Gastrocnemius medialis (tissue), 4 donors: Measurements from ENCODE around the gene JAKMIP1. TPM values are rescaled to one million over a fixed set of nuclear protein-coding genes. Genes with fewer than 3 reads are reported as not detected.

Experiments
- ATAC-seq, 2 donors: fragments of 150-250 bp; one replicate each; pipeline ENCODE4 v1.9.1; 2016
- DNase-seq, 2 donors: peaks; one replicate each; pipeline ENCODE4 v3.0.0-alpha.2; 2019
- H3K27ac ChIP-seq, 4 donors: fragments of 200-600 bp; sonication (generic); 1 replicate in 1 of 4; 2 replicates in 3 of 4; pipeline ENCODE4 v1.5.1; 2016 to 2018; ENCODE audit warnings: mild to moderate bottlenecking in 2 of 4, moderate library complexity in 1 of 4
- H3K27me3 ChIP-seq, 3 donors: fragments of 200-600 bp; sonication (generic) in 2 of 3; 1 replicate in 1 of 3; 2 replicates in 2 of 3; pipeline versions ENCODE4 v1.5.1 to v1.6.0; 2016 to 2019; ENCODE audit warnings: mild to moderate bottlenecking in 1 of 3, moderate library complexity in 1 of 3
- H3K36me3 ChIP-seq, 2 donors: fragments of 200-600 bp; sonication (generic) in 1 of 2; one replicate each; pipeline ENCODE4 v1.5.1; 2017 to 2018
- H3K4me1 ChIP-seq, 2 donors: fragments of 200-600 bp; sonication (generic) in 1 of 2; one replicate each; pipeline ENCODE4 v1.5.1; 2016 to 2017; ENCODE audit warnings: mild to moderate bottlenecking in 2 of 2
- H3K4me3 ChIP-seq, 4 donors: fragments of 200-600 bp; sonication (generic) in 3 of 4; 1 replicate in 1 of 4; 2 replicates in 3 of 4; pipeline ENCODE4 v1.5.1; 2016 to 2019; ENCODE audit warnings: mild to moderate bottlenecking in 2 of 4
- H3K9me3 ChIP-seq, 3 donors: fragments of 200-600 bp; sonication (generic) in 2 of 3; 1 replicate in 1 of 3; 2 replicates in 2 of 3; pipeline ENCODE4 v1.5.1; 2016 to 2019
- CTCF ChIP-seq, 5 experiments: fragments of 450-650 bp in 3 of 5; fragments of 200-600 bp in 2 of 5; sonication (generic) in 2 of 5; IDR thresholded peaks in 4 of 5; conservative IDR thresholded peaks in 1 of 5; 1 replicate in 4 of 5; 2 replicates in 1 of 5; pipeline ENCODE4 v1.5.1; 2016 to 2019; ENCODE audit warnings: antibody characterized with exemption in 5 of 5, mild to moderate bottlenecking in 3 of 5, moderate library complexity in 3 of 5
- POLR2A ChIP-seq, 2 donors: fragments of 450-650 bp; IDR thresholded peaks; one replicate each; pipeline ENCODE4 v1.6.1; 2017; ENCODE audit warnings: antibody characterized with exemption in 2 of 2, mild to moderate bottlenecking in 2 of 2, moderate library complexity in 2 of 2
- in situ Hi-C, 4 donors: fragments of 200-750 bp; cut with MboI; loops; one replicate each; pipeline versions ENCODE4 v1.15.0 to v1.8.0; 2017; ENCODE audit warnings: low sequenced_read_pairs in 4 of 4
- intact Hi-C: fragments of 100-400 bp; cut with DNase I; formaldehyde crosslinking; loops from one replicate; pipeline ENCODE4 v1.15.1; 2023; ENCODE audit warnings: low total_unique reads
- total RNA-seq, 4 donors: library from RNA; depleted of rRNA; stranded (reverse); fragments of >200 nt; gene quantifications; one replicate each; pipeline versions ENCODE4 v1.1.0 to v1.2.3, GENCODE V29; 2016

JAKMIP1 gene
- total RNA-seq, 4 donors from 2014 or later = 0.62 TPM; not detected in 3

- no peak overlapping the region for H3K4me3 ChIP-seq
- no peak for DNase-seq
- in situ Hi-C loops (no loop called here), intact Hi-C loops (no loop called here)
- TF ChIP-seq POLR2A (IDR thresholded peaks at IDR 0.05) (no peak), CTCF (IDR thresholded peaks at IDR 0.05 in 4 of 5, conservative IDR thresholded peaks at IDR 0.05 in 1 of 5) (no peak)
- H3K27ac ChIP-seq = no peak overlapping the region
- peaks cover 0 to 20% (median 3%) of the 10 kb centered on the region in 3 donors for H3K9me3 ChIP-seq
- ATAC-seq = no peak
- H3K36me3 ChIP-seq = no peaks in the 10 kb centered on the region
- H3K27me3 ChIP-seq = no peaks in the 10 kb centered on the region
- H3K4me1 ChIP-seq = no peaks in the 10 kb centered on the region
Observed at GRCh38 chr4:6056976-6057766, 143.2 kb downstream of the JAKMIP1 start.

GRCh38 chr4:6055436-6055835 is 144.9 kb downstream of the JAKMIP1 start:
- ATAC-seq (no peak), DNase-seq (no peak)
- intact Hi-C loops (no loop called here), in situ Hi-C loops (no loop called here)
- no peak overlapping the region for H3K4me3 ChIP-seq
- H3K36me3 ChIP-seq = no peaks in the 10 kb centered on the region
- peaks cover 0 to 19% (median 3%) of the 10 kb centered on the region in 3 donors for H3K9me3 ChIP-seq
- peaks cover 0 to 10% (median 0%) of the 10 kb centered on the region in 3 donors for H3K27me3 ChIP-seq
- no peak overlapping the region for H3K27ac ChIP-seq
- TF ChIP-seq CTCF (IDR thresholded peaks at IDR 0.05 in 4 of 5, conservative IDR thresholded peaks at IDR 0.05 in 1 of 5) (no peak), POLR2A (IDR thresholded peaks at IDR 0.05) (no peak)
- no peaks in the 10 kb centered on the region for H3K4me1 ChIP-seq

- Histone ChIP-seq H3K27ac (no peak overlapping the region), H3K27me3 (peaks cover 0 to 14% (median 0%) of the 10 kb centered on the region in 3 donors), H3K36me3 (no peaks in the 10 kb centered on the region), H3K9me3 (peaks cover 0 to 15% (median 3%) of the 10 kb centered on the region in 3 donors), H3K4me1 (no peaks in the 10 kb centered on the region), H3K4me3 (no peak overlapping the region)
- intact Hi-C loops (no loop called here), in situ Hi-C loops (no loop called here)
- no peak for DNase-seq
- TF ChIP-seq POLR2A (IDR thresholded peaks at IDR 0.05) = no peak
- TF ChIP-seq CTCF (IDR thresholded peaks at IDR 0.05 in 4 of 5, conservative IDR thresholded peaks at IDR 0.05 in 1 of 5) = no peak
- ATAC-seq = no peak
Observed at GRCh38 chr4:6055030-6055429, 145.3 kb downstream of the JAKMIP1 start.

GRCh38 chr4:6054162-6054922 is 146.0 kb downstream of the JAKMIP1 start:
- ATAC-seq = no peak
- intact Hi-C loops (no loop called here), in situ Hi-C loops (no loop called here)
- Histone ChIP-seq H3K9me3 (peaks cover 0 to 15% (median 3%) of the 10 kb centered on the region in 3 donors), H3K4me1 (no peaks in the 10 kb centered on the region), H3K4me3 (no peak overlapping the region), H3K36me3 (no peaks in the 10 kb centered on the region), H3K27me3 (peaks cover 0 to 14% (median 0%) of the 10 kb centered on the region in 3 donors), H3K27ac (no peak overlapping the region)
- no peak for TF ChIP-seq CTCF (IDR thresholded peaks at IDR 0.05 in 4 of 5, conservative IDR thresholded peaks at IDR 0.05 in 1 of 5)
- TF ChIP-seq POLR2A (IDR thresholded peaks at IDR 0.05) = no peak
- no peak for DNase-seq
